Measurements from ENCODE around the gene KHDRBS2. TPM values are rescaled to one million over a fixed set of nuclear protein-coding genes. Genes with fewer than 3 reads are reported as not detected.

The KHDRBS2 gene
- total and polyA plus RNA-seq, 2 experiments from 2014 or later = 5.4 to 11.7 TPM

GRCh38 chr6:62246087-62246486 lies 39.9 kb downstream of the KHDRBS2 start:
- ATAC-seq = no peak
- no peak for TF ChIP-seq POLR2AphosphoS5 (IDR thresholded peaks at IDR 0.05; ENCODE audit: low read depth)
- no peak for TF ChIP-seq ZNF331 (CRISPR knock-in tag; IDR thresholded peaks at IDR 0.05; ENCODE audit: low read depth)
- TF ChIP-seq, protein P1, sequence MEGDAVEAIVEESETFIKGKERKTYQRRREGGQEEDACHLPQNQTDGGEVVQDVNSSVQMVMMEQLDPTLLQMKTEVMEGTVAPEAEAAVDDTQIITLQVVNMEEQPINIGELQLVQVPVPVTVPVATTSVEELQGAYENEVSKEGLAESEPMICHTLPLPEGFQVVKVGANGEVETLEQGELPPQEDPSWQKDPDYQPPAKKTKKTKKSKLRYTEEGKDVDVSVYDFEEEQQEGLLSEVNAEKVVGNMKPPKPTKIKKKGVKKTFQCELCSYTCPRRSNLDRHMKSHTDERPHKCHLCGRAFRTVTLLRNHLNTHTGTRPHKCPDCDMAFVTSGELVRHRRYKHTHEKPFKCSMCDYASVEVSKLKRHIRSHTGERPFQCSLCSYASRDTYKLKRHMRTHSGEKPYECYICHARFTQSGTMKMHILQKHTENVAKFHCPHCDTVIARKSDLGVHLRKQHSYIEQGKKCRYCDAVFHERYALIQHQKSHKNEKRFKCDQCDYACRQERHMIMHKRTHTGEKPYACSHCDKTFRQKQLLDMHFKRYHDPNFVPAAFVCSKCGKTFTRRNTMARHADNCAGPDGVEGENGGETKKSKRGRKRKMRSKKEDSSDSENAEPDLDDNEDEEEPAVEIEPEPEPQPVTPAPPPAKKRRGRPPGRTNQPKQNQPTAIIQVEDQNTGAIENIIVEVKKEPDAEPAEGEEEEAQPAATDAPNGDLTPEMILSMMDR (conservative IDR thresholded peaks at IDR 0.05; ENCODE audit: low read depth in 2 of 2) = no peak
- TF ChIP-seq REST (IDR thresholded peaks at IDR 0.05; ENCODE audit: unreplicated experiment) = no peak
- no peak for TF ChIP-seq CREB1 (CRISPR knock-in tag; IDR thresholded peaks at IDR 0.05; ENCODE audit: low read depth)
- TF ChIP-seq, protein P2, sequence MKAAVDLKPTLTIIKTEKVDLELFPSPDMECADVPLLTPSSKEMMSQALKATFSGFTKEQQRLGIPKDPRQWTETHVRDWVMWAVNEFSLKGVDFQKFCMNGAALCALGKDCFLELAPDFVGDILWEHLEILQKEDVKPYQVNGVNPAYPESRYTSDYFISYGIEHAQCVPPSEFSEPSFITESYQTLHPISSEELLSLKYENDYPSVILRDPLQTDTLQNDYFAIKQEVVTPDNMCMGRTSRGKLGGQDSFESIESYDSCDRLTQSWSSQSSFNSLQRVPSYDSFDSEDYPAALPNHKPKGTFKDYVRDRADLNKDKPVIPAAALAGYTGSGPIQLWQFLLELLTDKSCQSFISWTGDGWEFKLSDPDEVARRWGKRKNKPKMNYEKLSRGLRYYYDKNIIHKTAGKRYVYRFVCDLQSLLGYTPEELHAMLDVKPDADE (IDR thresholded peaks at IDR 0.05) = no peak
- TF ChIP-seq STAT1 (IDR thresholded peaks at IDR 0.05; ENCODE audit: unreplicated experiment) = no peak
- no peak for TF ChIP-seq NANOG (IDR thresholded peaks at IDR 0.05; ENCODE audit: borderline replicate concordance)
- TF ChIP-seq ZNF114 (CRISPR knock-in tag; IDR thresholded peaks at IDR 0.05) = no peak
- TF ChIP-seq JUNB (IDR thresholded peaks at IDR 0.05; ENCODE audit: unreplicated experiment) = no peak
- no peaks in the 10 kb centered on the region for H3K36me3 Mint-ChIP-seq (ENCODE audit: low read depth)

GRCh38 chr6:62236784-62237183 lies 49.2 kb downstream of the KHDRBS2 start:
- DNase-seq (ENCODE audit: low spot score) = no peak
- no peak overlapping the region for H3K4me3 Mint-ChIP-seq
- H3K4me1 Mint-ChIP-seq = no peaks in the 10 kb centered on the region
- no peaks in the 10 kb centered on the region for H3K36me3 ChIP-seq (ENCODE audit: insufficient read depth)
- no peaks in the 10 kb centered on the region for H4K20me1 ChIP-seq (replicated peaks; ENCODE audit: insufficient read depth)
- H3K27me3 Mint-ChIP-seq (ENCODE audit: insufficient read depth, low read depth, poor library complexity) = no peaks in the 10 kb centered on the region
- no peaks in the 10 kb centered on the region for H3K36me3 Mint-ChIP-seq (ENCODE audit: low read depth)
- peaks cover 5% of the 10 kb centered on the region; the same call in 2 of the 3 replicates for H3K9me3 Mint-ChIP-seq
- no peaks in the 10 kb centered on the region for H3K79me2 ChIP-seq (replicated peaks; ENCODE audit: insufficient read depth)
- no peak overlapping the region for H3K27ac ChIP-seq (ENCODE audit: low read depth)
- H3K27me3 ChIP-seq (ENCODE audit: insufficient read depth) = no peaks in the 10 kb centered on the region
- no peak overlapping the region for H3K4me2 ChIP-seq
- no peak for ATAC-seq
- no peak overlapping the region for H3K4me3 ChIP-seq
- no peaks in the 10 kb centered on the region for H3K4me1 ChIP-seq (ENCODE audit: insufficient read depth)
- H3K27ac Mint-ChIP-seq = no peak overlapping the region
- no peak overlapping the region for H2AFZ ChIP-seq
- H3K9me2 ChIP-seq (ENCODE audit: insufficient read depth) = no peaks in the 10 kb centered on the region
- no peaks in the 10 kb centered on the region for H3F3A ChIP-seq (replicated peaks; ENCODE audit: low read depth)
- TF ChIP-seq REST (IDR thresholded peaks at IDR 0.05; ENCODE audit: unreplicated experiment) (no peak), ZNF331 (CRISPR knock-in tag; IDR thresholded peaks at IDR 0.05; ENCODE audit: low read depth) (no peak), POLR2AphosphoS5 (IDR thresholded peaks at IDR 0.05; ENCODE audit: low read depth) (no peak)
- TF ChIP-seq, protein P1 (conservative IDR thresholded peaks at IDR 0.05; ENCODE audit: low read depth in 2 of 2) = no peak

More at GRCh38 chr6:62246087-62246486, 39.9 kb downstream of the KHDRBS2 start:
- Histone ChIP-seq H3F3A (replicated peaks; ENCODE audit: low read depth) (no peaks in the 10 kb centered on the region), H3K4me3 (no peak overlapping the region), H3K79me2 (replicated peaks; ENCODE audit: insufficient read depth) (no peaks in the 10 kb centered on the region), H3K9me2 (ENCODE audit: insufficient read depth) (no peaks in the 10 kb centered on the region), H3K36me3 (ENCODE audit: insufficient read depth) (no peaks in the 10 kb centered on the region), H3K4me2 (no peak overlapping the region), H3K27me3 (ENCODE audit: insufficient read depth) (no peaks in the 10 kb centered on the region), H2AFZ (no peak overlapping the region), H3K4me1 (ENCODE audit: insufficient read depth) (0 out of 2 replicates have a peak, but pooled peaks cover 2% of the 10 kb centered on the region), H3K27ac (ENCODE audit: low read depth) (no peak overlapping the region), H4K20me1 (replicated peaks; ENCODE audit: insufficient read depth) (no peaks in the 10 kb centered on the region)
- no peak for DNase-seq (ENCODE audit: low spot score)
- Mint-ChIP-seq H3K27me3 (ENCODE audit: insufficient read depth, low read depth, poor library complexity) (no peaks in the 10 kb centered on the region), H3K9me3 (no peaks in the 10 kb centered on the region), H3K27ac (no peak overlapping the region), H3K4me1 (peaks cover 5% of the 10 kb centered on the region), H3K4me3 (no peak overlapping the region)

All from GM23338 (cell line).